IMR-90 (cell line): ENCODE measurements around the gene PCYT1B.

ENCODE experiments used
- CHD1 ChIP-seq: IDR thresholded peaks from 2 replicates; pipeline ENCODE4 v1.6.1; 2012; ENCODE audit warnings: low read depth, low read length, improper control_type of control experiment
- CTCF ChIP-seq: conservative IDR thresholded peaks from 2 replicates; pipeline ENCODE4 v1.5.1; 2012; ENCODE audit warnings: mild to moderate bottlenecking, low read depth, low read length, improper control_type of control experiment
- MAFK ChIP-seq: IDR thresholded peaks from 2 replicates; pipeline ENCODE4 v1.6.1; 2012; ENCODE audit warnings: low read depth, low read length, improper control_type of control experiment
- POLR2A ChIP-seq: IDR thresholded peaks from 2 replicates; pipeline ENCODE4 v1.6.1; 2012; ENCODE audit warnings: mild to moderate bottlenecking, low read depth, low read length

- TF ChIP-seq MAFK (no peak), CTCF (no peak), CHD1 (no peak), POLR2A (no peak)
These were observed 121.7 kb downstream of the PCYT1B start for GRCh38 chrX:24525455-24525854.
